T47D (cell line): Measurements from ENCODE around the gene UNC45A.

Experiments used
- DNase-seq, 2 experiments: peaks; one replicate each; pipeline versions ENCODE4 v3.0.0 to v3.0.0-alpha.2; 2011 to 2012; ENCODE audit warnings: low read depth in 1 of 2, low spot score in 1 of 2
- JUND ChIP-seq: IDR thresholded peaks from 2 replicates; pipeline ENCODE4 v1.6.1; 2012; ENCODE audit warnings: low read depth
- in situ Hi-C: cut with HindIII; loops from 2 replicates; pipeline ENCODE4 v1.10.0; 2016; ENCODE audit warnings: low sequenced_read_pairs, low pct_unique_long_range_greater_than_20kb

Gene UNC45A

DNA sequence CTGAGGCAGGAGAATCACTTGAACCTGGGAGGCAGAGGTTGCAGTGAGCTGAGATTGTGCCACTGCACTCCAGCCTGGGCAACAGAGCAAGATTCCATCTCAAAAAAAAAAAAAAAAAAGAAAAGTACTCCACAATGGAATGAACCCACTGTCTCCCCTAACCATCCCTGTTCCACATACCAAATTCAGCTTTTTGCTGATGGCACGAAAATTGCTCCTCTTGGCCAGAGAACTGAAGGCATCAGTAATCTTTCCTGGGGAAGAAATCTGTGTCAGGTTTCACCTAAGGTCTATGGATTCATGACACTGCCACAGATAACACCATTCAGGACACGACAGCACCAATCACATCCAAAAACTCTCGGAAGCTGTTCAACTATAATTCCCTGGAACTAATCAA, 66.1 kb downstream of the UNC45A start:
- no peak for TF ChIP-seq JUND
- no peak for DNase-seq
- in situ Hi-C loops: no loop called here
